Measurements from ENCODE around the gene C1D.
"Not testable (repeated sequence)": the region's sequence is repeated elsewhere in the genome, so short reads cannot be mapped to it uniquely, and the experiment has no call there.

Gene C1D

DNA sequence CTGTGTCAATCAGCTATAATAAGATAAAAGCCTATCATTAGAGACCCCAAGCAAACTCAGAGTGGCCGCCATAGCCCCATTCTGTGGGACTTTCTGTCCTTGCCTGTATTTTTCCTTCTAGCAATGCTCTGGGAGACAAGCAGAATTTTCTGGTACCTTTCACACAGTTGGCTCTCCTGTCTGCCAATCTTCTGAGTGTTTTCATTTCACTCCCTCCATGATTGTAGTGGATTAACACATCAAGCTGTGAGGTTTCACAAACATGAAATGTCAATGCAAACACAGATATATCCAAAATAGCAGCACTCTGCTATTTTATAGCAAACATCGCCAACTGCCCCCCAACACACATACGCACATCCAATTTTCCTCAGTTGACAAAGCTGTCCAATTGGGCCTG lies 64.9 kb downstream of the C1D start:
- no peak for DNase-seq

DNA sequence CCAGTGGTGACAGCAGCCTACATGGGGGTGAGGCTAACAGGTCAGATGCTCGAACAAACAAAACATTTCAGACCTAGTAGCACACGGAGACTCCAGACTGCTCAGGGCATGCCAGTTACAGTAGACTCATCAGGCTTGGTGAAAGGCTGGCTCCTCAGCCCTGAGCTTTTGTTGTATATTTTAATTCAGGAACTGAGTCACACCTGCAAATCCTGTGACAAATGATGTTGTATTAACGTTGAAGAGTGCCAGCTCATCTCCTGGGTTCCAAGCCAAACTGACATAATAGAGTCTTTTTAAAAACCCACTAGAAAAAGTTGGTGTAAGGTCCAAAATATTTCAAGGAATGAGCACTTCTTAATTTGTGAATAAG lies 65.3 kb downstream of the C1D start:
- no peak for DNase-seq

DNA sequence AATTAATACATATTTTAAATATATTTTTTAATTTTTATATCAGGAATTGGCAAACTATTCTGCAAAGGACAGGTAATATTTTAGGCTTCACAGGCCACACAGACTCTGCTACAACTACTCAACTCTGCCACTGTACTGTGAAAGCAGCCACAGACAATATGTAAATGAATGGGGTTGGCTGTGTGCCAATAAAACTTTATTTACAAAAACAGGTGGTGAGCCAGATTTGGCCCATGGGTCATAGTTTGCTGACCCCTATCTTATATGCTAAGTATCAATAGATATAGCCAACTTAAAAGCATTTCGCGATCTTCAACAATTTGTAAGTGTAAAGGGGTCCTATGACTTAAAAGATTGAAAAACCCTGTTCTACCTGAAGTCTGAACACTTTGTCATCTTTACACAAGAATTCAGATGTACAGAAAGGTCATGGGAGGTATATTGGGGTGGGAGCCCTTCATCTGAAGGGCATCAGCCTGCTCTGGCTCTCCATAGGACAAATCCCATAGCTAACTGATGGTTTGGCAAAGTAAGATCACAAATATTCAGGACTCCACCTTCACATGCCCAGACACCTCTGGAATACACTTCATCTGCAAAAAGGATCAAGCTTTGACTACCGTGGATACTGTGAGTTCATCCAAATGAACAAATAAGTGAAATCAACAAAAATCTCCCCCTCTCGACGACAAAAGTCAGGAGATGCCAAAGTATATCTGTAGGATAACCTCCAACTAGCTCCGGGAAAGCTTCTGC lies 65.9 kb downstream of the C1D start:
- DNase-seq: no peak

DNA sequence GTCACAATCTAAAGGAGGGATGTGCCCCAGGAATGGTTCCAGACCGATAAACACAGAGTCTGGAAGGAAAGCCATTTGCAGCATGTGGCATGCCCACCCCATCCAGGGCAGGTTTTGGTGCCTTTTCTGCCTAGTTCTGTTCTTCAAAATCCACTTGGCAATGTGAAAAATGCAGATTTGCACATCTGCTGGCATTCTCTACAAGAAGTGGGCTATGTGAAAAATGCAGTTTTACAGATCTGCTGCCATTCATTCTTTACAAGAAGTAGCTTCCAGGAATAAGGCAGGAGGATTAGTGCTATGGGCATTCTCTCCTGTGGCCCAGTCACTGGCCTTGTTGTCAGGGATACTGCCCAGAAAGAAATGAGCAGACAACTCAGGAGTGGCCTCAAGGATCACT lies 68.1 kb downstream of the C1D start:
- DNase-seq: no peak

DNA sequence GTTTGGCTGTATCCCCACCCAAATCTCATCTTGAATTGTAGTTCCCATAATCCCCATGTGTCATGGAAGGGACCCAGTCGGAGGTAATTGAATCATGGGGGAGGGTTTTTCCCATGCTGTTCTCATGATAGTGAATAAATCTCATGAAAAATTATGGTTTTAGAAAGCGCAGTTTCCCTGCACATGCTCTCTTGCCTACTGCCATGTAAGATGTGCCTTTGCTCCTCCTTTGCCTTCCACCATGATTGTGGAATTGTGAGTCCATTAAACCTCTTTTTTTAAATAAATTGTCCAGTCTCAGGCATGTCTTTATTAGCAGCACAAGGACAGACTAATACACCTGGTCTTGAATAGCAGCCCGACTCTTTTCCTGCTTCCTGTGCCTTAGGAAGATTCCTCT lies 68.7 kb downstream of the C1D start:
- not testable (repeated sequence) for DNase-seq

DNA sequence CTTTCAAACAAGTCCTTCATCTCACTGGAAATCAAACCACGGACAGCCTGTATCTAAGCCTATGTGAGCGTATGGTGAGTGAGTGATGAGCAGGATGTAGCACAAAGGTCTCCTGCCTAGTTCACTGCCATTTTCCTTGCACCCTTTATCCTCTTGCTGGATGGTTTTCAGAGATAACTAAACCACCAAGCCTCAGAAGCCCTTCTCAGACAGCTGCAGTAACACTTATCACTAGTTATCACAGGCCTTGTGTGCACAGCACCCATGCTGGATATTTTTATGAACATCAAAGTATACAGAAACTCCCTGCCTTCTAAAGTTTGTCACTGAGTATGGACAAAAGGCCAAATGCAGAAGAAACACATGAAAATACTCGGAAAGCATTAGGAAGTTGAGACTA lies 69.5 kb downstream of the C1D start:
- no peak for DNase-seq

DNA sequence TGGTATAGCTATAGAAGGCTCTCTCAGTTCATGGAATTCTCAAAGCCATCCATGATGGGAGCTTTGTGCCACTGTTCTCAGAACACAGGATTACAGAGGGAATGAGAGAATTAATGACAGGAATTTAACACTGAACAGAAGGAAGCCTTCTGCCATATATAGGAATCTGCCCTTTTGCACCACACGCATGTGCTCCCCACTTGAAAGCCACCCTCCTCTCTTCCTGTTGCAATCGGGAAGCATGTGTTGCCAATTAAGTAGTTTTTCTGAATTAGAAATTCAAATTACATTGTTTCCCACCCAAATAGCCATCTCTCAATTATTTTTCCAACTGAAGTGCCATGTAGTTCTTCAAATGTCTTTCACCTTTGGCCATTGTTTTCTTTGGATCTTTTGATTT lies 71.3 kb downstream of the C1D start:
- DNase-seq: no peak
